Cardiac fibroblast (primary cell): ENCODE results near the gene FGD3.
"Not testable (repeated sequence)": the region's sequence is repeated elsewhere in the genome, so short reads cannot be mapped to it uniquely, and the experiment has no call there.

Source experiments
- DNase-seq, 2 donors: peaks; one replicate each; pipeline versions ENCODE4 v3.0.0 to v3.0.0-alpha.2; 2010; ENCODE audit warnings: low read depth in 2 of 2
- H3K4me3 ChIP-seq, 2 donors: replicated peaks in 1 of 2; 1 replicate in 1 of 2; 2 replicates in 1 of 2; pipeline ENCODE4 v1.5.1; 2011; ENCODE audit warnings: low read depth in 2 of 2, low read length in 2 of 2, mild to moderate bottlenecking in 2 of 2, moderate library complexity in 1 of 2
- TF ChIP-seq, protein P1 (sequence below): IDR thresholded peaks from one replicate; pipeline ENCODE4 v1.5.1; 2011; ENCODE audit warnings: low read depth, mild to moderate bottlenecking, low read length, inconsistent platforms

Gene FGD3, protein sequence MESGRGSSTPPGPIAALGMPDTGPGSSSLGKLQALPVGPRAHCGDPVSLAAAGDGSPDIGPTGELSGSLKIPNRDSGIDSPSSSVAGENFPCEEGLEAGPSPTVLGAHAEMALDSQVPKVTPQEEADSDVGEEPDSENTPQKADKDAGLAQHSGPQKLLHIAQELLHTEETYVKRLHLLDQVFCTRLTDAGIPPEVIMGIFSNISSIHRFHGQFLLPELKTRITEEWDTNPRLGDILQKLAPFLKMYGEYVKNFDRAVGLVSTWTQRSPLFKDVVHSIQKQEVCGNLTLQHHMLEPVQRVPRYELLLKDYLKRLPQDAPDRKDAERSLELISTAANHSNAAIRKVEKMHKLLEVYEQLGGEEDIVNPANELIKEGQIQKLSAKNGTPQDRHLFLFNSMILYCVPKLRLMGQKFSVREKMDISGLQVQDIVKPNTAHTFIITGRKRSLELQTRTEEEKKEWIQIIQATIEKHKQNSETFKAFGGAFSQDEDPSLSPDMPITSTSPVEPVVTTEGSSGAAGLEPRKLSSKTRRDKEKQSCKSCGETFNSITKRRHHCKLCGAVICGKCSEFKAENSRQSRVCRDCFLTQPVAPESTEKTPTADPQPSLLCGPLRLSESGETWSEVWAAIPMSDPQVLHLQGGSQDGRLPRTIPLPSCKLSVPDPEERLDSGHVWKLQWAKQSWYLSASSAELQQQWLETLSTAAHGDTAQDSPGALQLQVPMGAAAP

GRCh38 chr9:92947268-92948037, at the start of gene FGD3:
TSS of gene FGD3 (plus strand) at chr9:92947523. CDS start at chr9:92976257, 28,734 bp downstream.
- TF ChIP-seq, protein P1, sequence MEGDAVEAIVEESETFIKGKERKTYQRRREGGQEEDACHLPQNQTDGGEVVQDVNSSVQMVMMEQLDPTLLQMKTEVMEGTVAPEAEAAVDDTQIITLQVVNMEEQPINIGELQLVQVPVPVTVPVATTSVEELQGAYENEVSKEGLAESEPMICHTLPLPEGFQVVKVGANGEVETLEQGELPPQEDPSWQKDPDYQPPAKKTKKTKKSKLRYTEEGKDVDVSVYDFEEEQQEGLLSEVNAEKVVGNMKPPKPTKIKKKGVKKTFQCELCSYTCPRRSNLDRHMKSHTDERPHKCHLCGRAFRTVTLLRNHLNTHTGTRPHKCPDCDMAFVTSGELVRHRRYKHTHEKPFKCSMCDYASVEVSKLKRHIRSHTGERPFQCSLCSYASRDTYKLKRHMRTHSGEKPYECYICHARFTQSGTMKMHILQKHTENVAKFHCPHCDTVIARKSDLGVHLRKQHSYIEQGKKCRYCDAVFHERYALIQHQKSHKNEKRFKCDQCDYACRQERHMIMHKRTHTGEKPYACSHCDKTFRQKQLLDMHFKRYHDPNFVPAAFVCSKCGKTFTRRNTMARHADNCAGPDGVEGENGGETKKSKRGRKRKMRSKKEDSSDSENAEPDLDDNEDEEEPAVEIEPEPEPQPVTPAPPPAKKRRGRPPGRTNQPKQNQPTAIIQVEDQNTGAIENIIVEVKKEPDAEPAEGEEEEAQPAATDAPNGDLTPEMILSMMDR: no peak
- H3K4me3 ChIP-seq: peak within 1 kb of the TSS; percentile 35 to 42
- peak in 1 of 2 donors; percentile 15 for DNase-seq

GRCh38 chr9:92905137-92905536, 42.2 kb upstream of the FGD3 start:
- DNase-seq, H3K4me3 ChIP-seq: not testable (repeated sequence)

GRCh38 chr9:92911511-92912475, 35.5 kb upstream of the FGD3 start:
- DNase-seq: peak; percentile 18 to 28
- H3K4me3 ChIP-seq: no peak overlapping the region
- TF ChIP-seq, protein P1: no peak

DNA sequence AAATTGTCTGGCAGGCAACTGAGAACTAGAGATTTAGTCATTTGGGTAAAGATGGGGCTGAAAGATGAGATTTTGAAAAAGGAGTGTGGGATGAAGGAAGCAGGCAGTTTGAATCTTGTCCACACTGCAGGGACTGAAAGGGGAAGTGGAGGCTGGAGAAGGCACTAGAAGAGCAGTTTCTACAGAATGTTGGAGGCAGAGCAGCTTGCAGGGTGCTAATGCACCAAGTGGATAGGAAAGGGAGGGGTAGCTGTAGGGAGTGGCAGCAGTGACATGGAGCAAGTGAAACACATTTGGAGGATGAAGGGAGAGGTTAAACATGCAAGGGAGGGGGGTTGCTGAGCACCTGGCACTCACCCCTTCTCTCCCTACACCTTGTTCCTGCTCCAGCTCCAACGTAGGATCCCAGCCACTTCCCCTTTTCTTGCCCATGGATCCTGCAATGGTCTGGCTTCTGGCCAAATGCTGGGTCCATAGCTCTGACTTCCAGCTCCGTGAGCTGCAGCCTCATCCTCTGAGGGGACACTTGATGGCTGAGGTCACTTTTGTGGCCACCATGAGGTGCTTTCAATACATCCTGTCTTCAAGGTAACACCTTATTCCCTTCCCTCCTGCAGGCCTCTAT, 30.0 kb upstream of the FGD3 start:
- no peak overlapping the region for H3K4me3 ChIP-seq
- no peak for DNase-seq
- TF ChIP-seq, protein P1: no peak

DNA sequence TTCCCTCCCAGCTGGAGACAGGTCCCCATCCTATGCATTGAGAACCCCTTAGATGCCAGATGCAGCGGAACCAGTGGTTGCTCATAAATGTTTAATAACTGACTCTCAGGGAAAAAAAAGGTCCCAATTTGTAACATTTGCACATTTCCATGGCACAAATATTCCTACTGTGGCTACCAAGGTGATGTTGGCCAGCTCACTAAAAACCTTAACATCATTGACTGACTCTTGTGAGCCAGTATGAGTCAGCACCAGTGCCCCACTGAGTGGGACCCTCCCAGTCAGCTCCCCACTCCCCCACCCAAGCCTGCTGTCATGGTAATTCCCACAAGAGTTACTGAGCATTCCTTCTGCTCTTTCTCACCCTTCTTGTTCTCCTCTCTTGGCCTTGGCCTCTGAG, 26.9 kb upstream of the FGD3 start:
- TF ChIP-seq, protein P1: no peak
- no peak for DNase-seq
- no peak overlapping the region for H3K4me3 ChIP-seq

- no peak for DNase-seq
- TF ChIP-seq, protein P1: no peak
- H3K4me3 ChIP-seq: no peak overlapping the region
Measured at GRCh38 chr9:92931606-92932005, 15.7 kb upstream of the FGD3 start.
